ENCODE data around the gene ENTPD6.

DNA sequence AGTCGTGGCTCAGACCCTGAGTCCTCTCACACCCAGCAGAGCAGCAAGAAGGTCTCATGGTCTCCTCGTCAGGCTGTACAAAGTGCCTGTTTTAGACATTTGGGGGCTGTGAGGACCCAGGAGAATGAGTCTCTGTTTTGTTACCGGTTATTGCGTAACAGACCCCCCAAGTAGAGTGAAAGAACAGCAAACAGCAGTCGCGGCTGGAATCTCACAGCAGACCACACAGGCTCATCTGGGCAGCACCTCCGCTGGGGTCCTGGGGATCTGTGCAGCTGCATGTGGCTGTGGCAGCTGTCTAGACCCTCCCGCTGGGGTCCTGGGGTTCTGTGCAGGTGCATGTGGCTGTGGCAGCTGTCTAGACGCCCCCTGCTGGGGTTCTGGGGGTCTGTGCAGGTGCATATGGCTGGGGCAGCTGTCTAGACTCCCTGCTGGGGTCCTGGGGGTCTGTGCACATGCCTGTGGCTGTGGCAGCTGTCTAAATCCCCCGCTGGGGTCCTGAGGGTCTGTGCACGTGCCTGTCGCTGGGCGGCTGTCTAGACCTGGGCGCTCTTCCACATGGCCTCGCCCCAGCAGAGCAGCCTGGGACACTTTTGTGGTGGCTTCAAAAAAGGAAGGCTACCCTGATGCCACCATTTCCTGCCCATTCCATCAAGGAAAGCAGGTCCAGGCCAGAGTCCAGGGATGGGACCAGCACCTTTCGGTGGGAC is 24.7 kb downstream of the ENTPD6 start:
- TF ChIP-seq SUZ12 (IDR thresholded peaks at IDR 0.05) (no peak), TARDBP (IDR thresholded peaks at IDR 0.05) (no peak), NFRKB (IDR thresholded peaks at IDR 0.05) (no peak), BHLHE40 (IDR thresholded peaks at IDR 0.05; ENCODE audit: borderline replicate concordance) (no peak), FOXA1 (IDR thresholded peaks at IDR 0.05) (no peak), ELF4 (IDR thresholded peaks at IDR 0.05) (no peak), ARNT (IDR thresholded peaks at IDR 0.05) (no peak), L3MBTL2 (conservative IDR thresholded peaks at IDR 0.05) (no peak), ZNF384 (IDR thresholded peaks at IDR 0.05) (no peak), SP1 (IDR thresholded peaks at IDR 0.05) (no peak), FOXM1 (IDR thresholded peaks at IDR 0.05; ENCODE audit: borderline replicate concordance) (no peak), HDGF (IDR thresholded peaks at IDR 0.05; ENCODE audit: borderline replicate concordance) (no peak)

Measured in HEK293T (cell line).